Retinal pigment epithelial cell (primary cell): ENCODE results near the gene DNTT.

Experiments used
- DNase-seq: peaks from one replicate; pipeline ENCODE4 v3.0.0-alpha.2; 2010; ENCODE audit warnings: low read depth
- H3K4me3 ChIP-seq: 2 replicates; pipeline ENCODE4 v1.5.1; 2011; ENCODE audit warnings: mild to moderate bottlenecking, low read length, control low read depth, moderate library complexity
- TF ChIP-seq, protein P1 (sequence below): conservative IDR thresholded peaks from 2 replicates; pipeline ENCODE4 v1.5.1; 2011; ENCODE audit warnings: low read depth, low read length, control low read depth, inconsistent platforms

The DNTT gene

GRCh38 chr10:96321822-96322221, 17.6 kb downstream of the DNTT start:
- DNase-seq: no peak
- H3K4me3 ChIP-seq: no peak overlapping the region
- TF ChIP-seq, protein P1, sequence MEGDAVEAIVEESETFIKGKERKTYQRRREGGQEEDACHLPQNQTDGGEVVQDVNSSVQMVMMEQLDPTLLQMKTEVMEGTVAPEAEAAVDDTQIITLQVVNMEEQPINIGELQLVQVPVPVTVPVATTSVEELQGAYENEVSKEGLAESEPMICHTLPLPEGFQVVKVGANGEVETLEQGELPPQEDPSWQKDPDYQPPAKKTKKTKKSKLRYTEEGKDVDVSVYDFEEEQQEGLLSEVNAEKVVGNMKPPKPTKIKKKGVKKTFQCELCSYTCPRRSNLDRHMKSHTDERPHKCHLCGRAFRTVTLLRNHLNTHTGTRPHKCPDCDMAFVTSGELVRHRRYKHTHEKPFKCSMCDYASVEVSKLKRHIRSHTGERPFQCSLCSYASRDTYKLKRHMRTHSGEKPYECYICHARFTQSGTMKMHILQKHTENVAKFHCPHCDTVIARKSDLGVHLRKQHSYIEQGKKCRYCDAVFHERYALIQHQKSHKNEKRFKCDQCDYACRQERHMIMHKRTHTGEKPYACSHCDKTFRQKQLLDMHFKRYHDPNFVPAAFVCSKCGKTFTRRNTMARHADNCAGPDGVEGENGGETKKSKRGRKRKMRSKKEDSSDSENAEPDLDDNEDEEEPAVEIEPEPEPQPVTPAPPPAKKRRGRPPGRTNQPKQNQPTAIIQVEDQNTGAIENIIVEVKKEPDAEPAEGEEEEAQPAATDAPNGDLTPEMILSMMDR: no peak

- no peak for DNase-seq
- TF ChIP-seq, protein P1: no peak
- no peak overlapping the region for H3K4me3 ChIP-seq
Observed at GRCh38 chr10:96322275-96322674, 18.0 kb downstream of the DNTT start.

GRCh38 chr10:96324447-96324846, 20.2 kb downstream of the DNTT start:
- no peak overlapping the region for H3K4me3 ChIP-seq
- no peak for DNase-seq
- TF ChIP-seq, protein P1: no peak

DNA sequence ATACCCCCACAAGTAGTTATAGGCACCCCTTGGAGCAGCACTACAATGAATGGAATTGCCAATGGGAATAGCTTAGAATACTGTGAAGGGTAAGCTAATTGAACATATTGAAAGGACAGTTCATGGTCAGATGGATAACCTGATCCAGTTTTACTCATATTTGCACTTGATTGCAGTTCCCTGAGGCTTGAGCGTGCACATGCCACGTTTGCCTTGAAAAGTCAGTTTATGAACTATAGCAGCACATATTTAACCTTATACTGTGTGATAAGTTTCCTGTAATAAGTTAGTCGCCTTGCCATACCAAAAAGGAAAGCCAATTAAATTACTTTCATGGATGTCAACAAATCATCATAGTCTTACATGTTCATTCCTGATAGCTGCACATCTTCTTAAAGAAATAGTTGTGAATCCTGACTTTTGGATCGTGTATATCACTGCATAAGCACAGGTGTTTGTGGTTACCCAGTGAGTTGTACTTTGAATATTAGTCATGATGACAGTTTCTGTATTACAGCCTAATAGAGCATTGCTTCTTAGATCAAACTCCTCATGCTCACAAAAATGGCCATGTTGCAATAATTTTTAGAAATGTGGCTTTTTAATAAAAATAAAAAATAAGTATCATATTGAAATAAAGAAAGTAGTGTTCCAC, 21.6 kb downstream of the DNTT start:
- no peak for DNase-seq
- H3K4me3 ChIP-seq: no peak overlapping the region
- TF ChIP-seq, protein P1: no peak

GRCh38 chr10:96327462-96327861, 23.2 kb downstream of the DNTT start:
- TF ChIP-seq, protein P1: no peak
- no peak for DNase-seq

DNA sequence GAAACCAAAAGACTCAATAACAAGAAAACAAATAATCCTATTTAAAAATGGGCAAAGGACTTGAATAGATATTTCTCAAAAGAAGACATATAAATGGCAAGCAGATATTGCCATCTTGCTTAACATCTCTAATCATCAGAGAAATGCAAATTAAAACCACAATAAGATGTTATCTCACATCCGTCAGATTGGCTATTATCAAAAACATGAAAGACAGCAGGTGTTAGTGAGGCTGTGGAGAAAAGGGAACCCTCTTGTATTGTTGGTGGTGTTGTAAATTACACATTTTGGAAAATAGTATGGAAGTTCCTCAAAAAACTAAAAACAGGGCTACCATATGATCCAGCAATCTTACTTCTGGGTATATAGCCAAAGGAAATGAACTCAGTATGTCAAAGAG, 28.9 kb downstream of the DNTT start:
- TF ChIP-seq, protein P1: no peak

More at GRCh38 chr10:96327462-96327861, 23.2 kb downstream of the DNTT start:
- H3K4me3 ChIP-seq: no peak overlapping the region

More for the DNA sequence above, 28.9 kb downstream of the DNTT start:
- no peak for DNase-seq
- H3K4me3 ChIP-seq: no peak overlapping the region
